GM18909 (cell line): ENCODE data around the gene CA12.
A peak's percentile ranks its signal among the peaks of the same experiment; 100 is the strongest.

ENCODE experiments used
- ATAC-seq: cut with Tn5 transposase; IDR thresholded peaks from one replicate; pipeline ENCODE4 v1.9.1; 2021; ENCODE audit warnings: mild to moderate bottlenecking; ENCODE audit not compliant: unreplicated experiment, poor library complexity

Gene CA12

GRCh38 chr15:63362196-63362595, 19.4 kb downstream of the CA12 start:
- ATAC-seq, result no peak

- no peak for ATAC-seq
Measured at GRCh38 chr15:63360170-63360569, 21.5 kb downstream of the CA12 start.

GRCh38 chr15:63358241-63359029, 23.2 kb downstream of the CA12 start:
- no peak for ATAC-seq

- ATAC-seq, result no peak
Measured at GRCh38 chr15:63357731-63358130, 23.9 kb downstream of the CA12 start.

GRCh38 chr15:63357061-63357460, 24.6 kb downstream of the CA12 start:
- ATAC-seq, result no peak

- ATAC-seq, result no peak
Measured at GRCh38 chr15:63354821-63355650, 26.6 kb downstream of the CA12 start.

- no peak for ATAC-seq
Measured at GRCh38 chr15:63353887-63354286, 27.8 kb downstream of the CA12 start.

- no peak for ATAC-seq
Measured at GRCh38 chr15:63353261-63353660, 28.4 kb downstream of the CA12 start.

GRCh38 chr15:63352808-63353207, 28.8 kb downstream of the CA12 start:
- ATAC-seq, result no peak

- ATAC-seq, result no peak
Measured at GRCh38 chr15:63351170-63351569, 30.5 kb downstream of the CA12 start.

- no peak for ATAC-seq
Measured at GRCh38 chr15:63350178-63350621, 31.4 kb downstream of the CA12 start.

GRCh38 chr15:63349621-63350020, 32.0 kb downstream of the CA12 start:
- ATAC-seq, result no peak

- no peak for ATAC-seq
Measured at GRCh38 chr15:63349156-63349555, 32.5 kb downstream of the CA12 start.

GRCh38 chr15:63348392-63348791, 33.3 kb downstream of the CA12 start:
- no peak for ATAC-seq

- no peak for ATAC-seq
Measured at GRCh38 chr15:63347074-63347857, 34.4 kb downstream of the CA12 start.

GRCh38 chr15:63345391-63345752, 36.3 kb downstream of the CA12 start:
- no peak for ATAC-seq

GRCh38 chr15:63344731-63345390, 36.8 kb downstream of the CA12 start:
- ATAC-seq, result no peak

- ATAC-seq, result peak; percentile 52
Measured at GRCh38 chr15:63342996-63343562, 38.6 kb downstream of the CA12 start.

- ATAC-seq, result no peak
Measured at GRCh38 chr15:63341898-63342297, 39.7 kb downstream of the CA12 start.

GRCh38 chr15:63340878-63341277, 40.8 kb downstream of the CA12 start:
- ATAC-seq, result no peak
